Measurements from ENCODE around the gene CSTF3.
"Not testable (repeated sequence)": the region's sequence is repeated elsewhere in the genome, so short reads cannot be mapped to it uniquely, and the experiment has no call there.

GRCh38 chr11:33159378-33159867 is 1.9 kb downstream of the CSTF3 start:
- not testable (repeated sequence) for TF ChIP-seq EZH2 (IDR thresholded peaks at IDR 0.05; ENCODE audit: borderline replicate concordance, low read depth, low read length, severe bottlenecking); CTCF (IDR thresholded peaks at IDR 0.05; ENCODE audit: borderline replicate concordance, extremely low read depth, low read length, poor library complexity, severe bottlenecking)

Measured in DND-41 (cell line).